ENCODE measurements around the gene GSC2. TPM values are rescaled to one million over a fixed set of nuclear protein-coding genes. Genes with fewer than 3 reads are reported as not detected.

The GSC2 gene
- total and polyA plus RNA-seq, 9 of the 15 experiments (the other 6 are each of a cell fraction or from before 2014, with no cell fraction given): not detected

- TF ChIP-seq MGA (IDR thresholded peaks at IDR 0.05) (no peak), ZNF512 (tag; IDR thresholded peaks at IDR 0.05) (no peak), ETV5 (CRISPR knock-in tag; IDR thresholded peaks at IDR 0.05; ENCODE audit: low read depth) (no peak), ZNF76 (CRISPR knock-in tag; IDR thresholded peaks at IDR 0.05; ENCODE audit: borderline replicate concordance) (no peak), TRIM28 (IDR thresholded peaks at IDR 0.05) (no peak), TAF9B (IDR thresholded peaks at IDR 0.05; ENCODE audit: partially characterized antibody) (no peak), HEY1 (CRISPR knock-in tag; IDR thresholded peaks at IDR 0.05; ENCODE audit: borderline replicate concordance) (no peak), ZNF184 (CRISPR knock-in tag; IDR thresholded peaks at IDR 0.05) (0 out of 2 replicates have a peak, but pooled peaks have one; percentile 23), SRF (CRISPR knock-in tag; IDR thresholded peaks at IDR 0.05) (no peak)
- TF ChIP-seq, protein P1, sequence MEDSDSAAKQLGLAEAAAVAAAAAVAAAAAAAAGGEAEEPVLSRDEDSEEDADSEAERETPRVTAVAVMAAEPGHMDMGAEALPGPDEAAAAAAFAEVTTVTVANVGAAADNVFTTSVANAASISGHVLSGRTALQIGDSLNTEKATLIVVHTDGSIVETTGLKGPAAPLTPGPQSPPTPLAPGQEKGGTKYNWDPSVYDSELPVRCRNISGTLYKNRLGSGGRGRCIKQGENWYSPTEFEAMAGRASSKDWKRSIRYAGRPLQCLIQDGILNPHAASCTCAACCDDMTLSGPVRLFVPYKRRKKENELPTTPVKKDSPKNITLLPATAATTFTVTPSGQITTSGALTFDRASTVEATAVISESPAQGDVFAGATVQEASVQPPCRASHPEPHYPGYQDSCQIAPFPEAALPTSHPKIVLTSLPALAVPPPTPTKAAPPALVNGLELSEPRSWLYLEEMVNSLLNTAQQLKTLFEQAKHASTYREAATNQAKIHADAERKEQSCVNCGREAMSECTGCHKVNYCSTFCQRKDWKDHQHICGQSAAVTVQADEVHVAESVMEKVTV (CRISPR knock-in tag; IDR thresholded peaks at IDR 0.05): no peak
These were observed 21.0 kb downstream of the GSC2 start (continued) for GRCh38 chr22:19128946-19129727.

Measured in K562 (cell line).